ENCODE measurements around the gene FBXO24. TPM values are rescaled to one million over a fixed set of nuclear protein-coding genes. Genes with fewer than 3 reads are reported as not detected.

Gene FBXO24
- total and polyA plus RNA-seq, 9 of the 15 experiments (the other 6 are each of a cell fraction or from before 2014, with no cell fraction given): 0.17 to 0.95 (median 0.50) TPM

- TF ChIP-seq ZNF512 (tag; IDR thresholded peaks at IDR 0.05): no peak
- no peak for TF ChIP-seq FOXP1 (CRISPR knock-in tag; IDR thresholded peaks at IDR 0.05)
- no peak for TF ChIP-seq SNAPC5 (CRISPR knock-in tag; IDR thresholded peaks at IDR 0.05)
- TF ChIP-seq MBD2 (IDR thresholded peaks at IDR 0.05; ENCODE audit: borderline replicate concordance, low read depth): peak; percentile 52; the same call in 1 of the 2 replicates
- no peak for TF ChIP-seq HMG20B (CRISPR knock-in tag; IDR thresholded peaks at IDR 0.05)
- TF ChIP-seq KHSRP (IDR thresholded peaks at IDR 0.05): no peak
- no peak for TF ChIP-seq FOXK2 (conservative IDR thresholded peaks at IDR 0.05 in 1 of 2, IDR thresholded peaks at IDR 0.05 in 1 of 2; ENCODE audit: low read depth in 2 of 2)
- TF ChIP-seq HMGN3 (IDR thresholded peaks at IDR 0.05; ENCODE audit: borderline replicate concordance, extremely low read depth, insufficient read length, low read depth, low read length): no peak
- no peak for TF ChIP-seq ZC3H8 (IDR thresholded peaks at IDR 0.05)
- TF ChIP-seq MYC (IDR thresholded peaks at IDR 0.05; ENCODE audit: low read depth, low read length): 0 out of 2 replicates have a peak, but pooled peaks have one; percentile 5
- no peak for TF ChIP-seq MYC (CRISPR knock-in tag; IDR thresholded peaks at IDR 0.05; ENCODE audit: borderline replicate concordance, low read depth)
- TF ChIP-seq SNRNP70 (optimal IDR thresholded peaks at IDR 0.05; ENCODE audit: low read depth, low read length): no peak
- peak; percentile 47 for TF ChIP-seq RBFOX2 (IDR thresholded peaks at IDR 0.05; ENCODE audit: low read depth, low read length)
- TF ChIP-seq SAFB (IDR thresholded peaks at IDR 0.05; ENCODE audit: borderline replicate concordance, low read depth, low read length): no peak
- TF ChIP-seq ZNF444 (CRISPR knock-in tag; IDR thresholded peaks at IDR 0.05): no peak
- TF ChIP-seq ZFX (CRISPR knock-in tag; IDR thresholded peaks at IDR 0.05): peak; percentile 49
- TF ChIP-seq ATF3 (IDR thresholded peaks at IDR 0.05): no peak
- TF ChIP-seq ATF3 (CRISPR knock-in tag; conservative IDR thresholded peaks at IDR 0.05): no peak
- TF ChIP-seq BDP1 (IDR thresholded peaks at IDR 0.05; ENCODE audit: insufficient read depth, insufficient read length): no peak
- TF ChIP-seq, protein P1, sequence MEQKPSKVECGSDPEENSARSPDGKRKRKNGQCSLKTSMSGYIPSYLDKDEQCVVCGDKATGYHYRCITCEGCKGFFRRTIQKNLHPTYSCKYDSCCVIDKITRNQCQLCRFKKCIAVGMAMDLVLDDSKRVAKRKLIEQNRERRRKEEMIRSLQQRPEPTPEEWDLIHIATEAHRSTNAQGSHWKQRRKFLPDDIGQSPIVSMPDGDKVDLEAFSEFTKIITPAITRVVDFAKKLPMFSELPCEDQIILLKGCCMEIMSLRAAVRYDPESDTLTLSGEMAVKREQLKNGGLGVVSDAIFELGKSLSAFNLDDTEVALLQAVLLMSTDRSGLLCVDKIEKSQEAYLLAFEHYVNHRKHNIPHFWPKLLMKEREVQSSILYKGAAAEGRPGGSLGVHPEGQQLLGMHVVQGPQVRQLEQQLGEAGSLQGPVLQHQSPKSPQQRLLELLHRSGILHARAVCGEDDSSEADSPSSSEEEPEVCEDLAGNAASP (IDR thresholded peaks at IDR 0.05): no peak
- no peak for TF ChIP-seq TSC22D4 (tag; IDR thresholded peaks at IDR 0.05)
- TF ChIP-seq ZNF785 (CRISPR knock-in tag; IDR thresholded peaks at IDR 0.05): no peak
- TF ChIP-seq SUPT5H (IDR thresholded peaks at IDR 0.05): peak; percentile 67
- TF ChIP-seq SIN3A (IDR thresholded peaks at IDR 0.05; ENCODE audit: borderline replicate concordance in 2 of 2, control insufficient read depth in 1 of 2, low read depth in 2 of 2, low read length in 2 of 2): peak in 1 of 2 experiments; percentile 40; a peak in 1 of 4 replicates
- TF ChIP-seq HMG20A (CRISPR knock-in tag; conservative IDR thresholded peaks at IDR 0.05): no peak
- no peak for TF ChIP-seq FOS (IDR thresholded peaks at IDR 0.05; ENCODE audit: extremely low read depth, insufficient read length)
- no peak for TF ChIP-seq ARNT (IDR thresholded peaks at IDR 0.05)
- peak; percentile 76 for TF ChIP-seq POLR2A (conservative IDR thresholded peaks at IDR 0.05)
- peak; percentile 68 for TF ChIP-seq EGR1 (conservative IDR thresholded peaks at IDR 0.05)
- TF ChIP-seq NUFIP1 (IDR thresholded peaks at IDR 0.05; ENCODE audit: partially characterized antibody): no peak
- TF ChIP-seq TRIM24 (IDR thresholded peaks at IDR 0.05): no peak
These were observed 56.4 kb downstream of the FBXO24 start (continued) for GRCh38 chr7:100642534-100642907.
